ENCODE measurements around the gene NCBP2L. TPM values are rescaled to one million over a fixed set of nuclear protein-coding genes. Genes with fewer than 3 reads are reported as not detected.

Gene NCBP2L
- total and polyA plus RNA-seq, 2 donors (not counting 3 experiments of a cell fraction or from before 2014, with no cell fraction given) = not detected

- no peak for DNase-seq (ENCODE audit: low read depth, low spot score)
- H3K4me1 ChIP-seq (ENCODE audit: control insufficient read depth, extremely low read depth, insufficient read depth, low read length) = no peaks in the 10 kb centered on the region
- no TSS peak for BruUV-seq (replicated peaks)
- H3K27me3 ChIP-seq (ENCODE audit: control insufficient read depth in 2 of 2, insufficient read depth in 2 of 2, low read length in 2 of 2) = no peaks in the 10 kb centered on the region
- H3K79me2 ChIP-seq (ENCODE audit: control insufficient read depth, insufficient read depth, low read length) = no peaks in the 10 kb centered on the region
- H3K36me3 ChIP-seq (ENCODE audit: control insufficient read depth in 2 of 2, extremely low read depth in 1 of 2, insufficient read depth in 2 of 2, low read length in 2 of 2) = no peaks in the 10 kb centered on the region
- intact Hi-C loops (cut with micrococcal nuclease) (no loop called here), dilution Hi-C loops (cut with MboI; ENCODE audit: extremely low pct_ligation_motif_present, low sequenced_read_pairs) (no loop called here)
- H3K9me3 ChIP-seq (replicated peaks; ENCODE audit: control insufficient read depth, insufficient read depth, low read length) = no peaks in the 10 kb centered on the region
- H2AFZ ChIP-seq (ENCODE audit: low read depth, low read length) = no peak overlapping the region
- POLR2A ChIA-PET = no interaction called here
- no peaks in the 10 kb centered on the region for H4K20me1 ChIP-seq (replicated peaks; ENCODE audit: control insufficient read depth, extremely low read depth, insufficient read depth, low read length)
- CTCF ChIA-PET = interaction anchor here (0.7 to 1.8 kb wide), 5 partner anchors 9 to 112 kb away, joined by 3 to 6 read pairs (median 3); partner anchors contain the start of genes NCBP2L and TSC22D3
- no peak overlapping the region for H3K9ac ChIP-seq (replicated peaks; ENCODE audit: extremely low read depth, insufficient read depth, low read length)
- TF ChIP-seq EZH2 (IDR thresholded peaks at IDR 0.05; ENCODE audit: borderline replicate concordance, low read depth, low read length, severe bottlenecking) (no peak), MYC (IDR thresholded peaks at IDR 0.05; ENCODE audit: low read depth, low read length) (no peak), MAX (IDR thresholded peaks at IDR 0.05; ENCODE audit: insufficient read depth, insufficient read length) (no peak), POLR2A (IDR thresholded peaks at IDR 0.05; ENCODE audit: low read depth, low read length) (no peak), JUN (IDR thresholded peaks at IDR 0.05; ENCODE audit: borderline replicate concordance, insufficient read depth, insufficient read length, low read depth) (no peak), FOS (IDR thresholded peaks at IDR 0.05; ENCODE audit: borderline replicate concordance, insufficient read depth, low read length) (no peak), CTCF (IDR thresholded peaks at IDR 0.05; ENCODE audit: extremely low read depth in 1 of 2, insufficient read depth in 1 of 2, low read depth in 1 of 2, low read length in 2 of 2) (no peak), POLR2AphosphoS5 (IDR thresholded peaks at IDR 0.05; ENCODE audit: insufficient read depth, low read depth, low read length) (no peak), GATA2 (IDR thresholded peaks at IDR 0.05; ENCODE audit: insufficient read depth, insufficient read length, low read depth, low read length) (no peak)
- no peak overlapping the region for H3K4me3 ChIP-seq (replicated peaks in 1 of 3; ENCODE audit: insufficient read depth in 1 of 3, low read depth in 1 of 3, low read length in 3 of 3)
- no peak for FAIRE-seq
- no peaks in the 10 kb centered on the region for H3K9me1 ChIP-seq (replicated peaks; ENCODE audit: control insufficient read depth, extremely low read depth, insufficient read depth, low read length)
- H3K4me2 ChIP-seq (ENCODE audit: insufficient read depth, low read length) = no peak overlapping the region
- H3K27ac ChIP-seq (ENCODE audit: insufficient read depth, low read depth, low read length) = no peak overlapping the region
Observed at GRCh38 chrX:107766470-107767150, 10.9 kb upstream of the NCBP2L start.

Measured in endothelial cell of umbilical vein (primary cell).